HG03565 (cell line): ENCODE measurements around the gene OR4X2.
"Not testable (repeated sequence)": the region's sequence is repeated elsewhere in the genome, so short reads cannot be mapped to it uniquely, and the experiment has no call there.

ENCODE experiments used
- ATAC-seq: cut with Tn5 transposase; IDR thresholded peaks from one replicate; pipeline ENCODE4 v1.9.1; 2021; ENCODE audit warnings: mild to moderate bottlenecking, moderate library complexity; ENCODE audit not compliant: unreplicated experiment

Gene OR4X2

DNA sequence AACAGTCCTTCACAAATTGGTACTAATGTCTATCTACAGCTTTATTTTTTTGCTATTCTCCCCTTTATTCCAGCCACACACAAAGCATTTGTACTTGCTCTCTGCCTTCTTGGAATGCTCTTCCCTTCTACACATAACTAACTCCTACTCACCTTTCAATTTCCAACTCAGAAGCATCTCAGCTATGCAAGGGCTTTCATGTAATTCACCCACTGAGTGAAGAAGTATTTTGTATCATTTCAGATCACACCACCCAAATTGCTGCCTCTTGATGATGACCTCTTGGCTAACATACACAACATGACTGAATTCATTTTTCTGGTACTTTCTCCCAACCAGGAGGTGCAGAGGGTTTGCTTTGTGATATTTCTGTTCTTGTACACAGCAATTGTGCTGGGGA, at the start of gene OR4X2:
OR4X2 (plus strand) TSS at position 301 of the 400 bp plus-strand sequence; CDS start at position 301, 0 bp downstream.
- ATAC-seq, result no peak

GRCh38 chr11:48207881-48208280, 37.0 kb upstream of the OR4X2 start:
- no peak for ATAC-seq

DNA sequence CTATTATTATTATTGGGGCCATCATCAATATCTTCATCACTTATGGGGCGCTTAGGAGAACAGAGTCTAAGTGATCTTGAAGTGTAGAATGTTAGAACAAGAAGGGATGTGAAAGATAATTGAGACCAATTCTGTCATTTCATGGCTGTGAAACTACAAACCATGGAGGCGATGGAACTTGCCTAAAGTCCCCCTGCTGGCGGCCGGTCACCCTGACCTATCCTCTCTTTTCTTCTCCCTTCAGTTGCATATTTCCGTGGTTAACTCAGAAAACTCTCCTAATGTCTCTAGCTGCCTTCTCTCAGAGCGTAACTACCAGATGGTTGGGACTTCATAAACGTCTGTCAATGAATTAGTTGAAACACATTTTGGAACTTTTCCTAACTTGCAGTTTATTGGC, 34.9 kb upstream of the OR4X2 start:
- no peak for ATAC-seq

GRCh38 chr11:48216510-48216909, 28.4 kb upstream of the OR4X2 start, which contains the start of gene OR4B1:
OR4B1 (plus strand) TSS chr11:48216810; CDS start chr11:48216810, 0 bp downstream.
- ATAC-seq, result no peak

- no peak for ATAC-seq
Measured at GRCh38 chr11:48228761-48229160, 16.1 kb upstream of the OR4X2 start.

DNA sequence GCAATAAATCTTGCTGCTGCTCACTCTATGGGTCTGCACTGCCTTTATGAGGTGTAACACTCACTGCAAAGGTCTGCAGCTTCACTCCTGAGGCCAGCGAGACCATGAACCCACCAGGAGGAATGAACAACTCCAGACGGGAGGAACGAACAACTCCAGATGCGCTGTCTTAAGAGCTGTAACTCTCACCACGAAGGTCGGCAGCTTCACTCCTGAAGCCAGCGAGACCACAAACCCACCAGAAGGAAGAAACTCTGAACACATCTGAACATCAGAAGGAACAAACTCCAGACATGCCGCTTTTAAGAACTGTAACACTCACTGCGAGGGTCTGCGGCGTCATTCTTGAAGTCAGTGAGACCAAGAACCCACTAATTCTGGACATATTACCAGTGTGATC, 14.8 kb upstream of the OR4X2 start:
- not testable (repeated sequence) for ATAC-seq

GRCh38 chr11:48237727-48238126, 7.2 kb upstream of the OR4X2 start:
- no peak for ATAC-seq

DNA sequence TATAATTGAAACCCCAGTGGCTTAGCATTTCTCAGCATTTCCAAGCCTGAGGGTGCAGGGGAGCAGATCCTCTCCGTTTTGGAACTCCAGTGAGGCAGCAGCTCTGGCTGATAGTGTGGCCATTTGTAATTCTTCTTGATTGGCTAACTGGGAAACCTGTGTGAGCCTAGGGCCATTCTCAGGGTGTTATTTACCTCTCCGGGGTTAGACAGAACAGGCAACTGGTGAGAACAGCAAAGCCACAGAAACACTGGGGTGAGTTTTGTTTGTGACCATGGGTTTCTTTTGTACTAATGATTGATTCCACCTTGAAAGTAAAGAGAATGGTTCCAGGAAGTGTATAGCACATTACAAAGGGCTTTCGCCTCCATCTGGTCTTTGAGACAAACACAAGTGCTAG, 2.4 kb upstream of the OR4X2 start:
- ATAC-seq, result no peak

DNA sequence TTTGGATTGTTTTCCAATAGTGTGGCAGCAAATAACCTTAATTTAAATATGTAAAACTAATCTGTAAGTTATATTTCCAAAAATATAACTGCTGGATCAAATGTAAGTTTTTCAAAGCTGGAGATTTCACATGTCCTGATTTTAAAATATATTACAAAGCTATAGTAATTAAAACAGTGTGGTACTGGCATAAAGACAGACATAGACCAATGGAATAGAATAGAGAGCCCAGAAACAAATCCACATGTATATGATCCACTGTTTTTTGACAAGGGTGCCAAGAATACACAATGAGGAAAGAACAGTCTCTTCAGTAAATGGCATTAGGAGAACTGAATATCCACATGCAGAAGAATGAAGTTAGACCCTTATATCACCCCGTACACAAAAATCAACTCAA, 4.0 kb downstream of the OR4X2 start:
- ATAC-seq, result no peak

GRCh38 chr11:48261600-48261999, 16.7 kb downstream of the OR4X2 start:
- ATAC-seq, result no peak

- ATAC-seq, result no peak
Measured at GRCh38 chr11:48263423-48263911, 18.6 kb downstream of the OR4X2 start, which contains the start of gene OR4X1. OR4X1 (plus strand) TSS chr11:48263861; CDS start chr11:48263861, 0 bp downstream.

DNA sequence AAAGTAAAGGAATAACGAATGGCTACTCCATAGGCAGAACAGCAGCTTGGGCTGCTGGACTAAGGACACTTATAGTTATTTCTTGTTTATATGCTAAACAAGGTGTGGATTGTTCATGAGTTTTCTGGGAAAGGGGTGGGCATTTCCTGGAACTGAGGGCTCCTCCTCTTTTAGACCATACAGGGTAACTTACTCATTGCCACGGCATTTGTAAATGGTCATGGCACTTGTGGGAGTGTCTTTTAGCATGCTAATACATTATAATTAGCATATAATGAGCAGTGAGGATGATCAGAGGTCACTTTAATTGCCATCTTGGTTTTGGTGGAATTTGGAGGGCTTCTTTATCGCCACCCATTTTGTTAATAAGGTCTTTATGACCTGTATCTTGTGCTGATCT, 25.7 kb downstream of the OR4X2 start:
- ATAC-seq, result no peak

- no peak for ATAC-seq
Measured at GRCh38 chr11:48272606-48273005, 27.7 kb downstream of the OR4X2 start.
